Measurements from ENCODE around the gene BCAS3.

- TF ChIP-seq, protein P1, sequence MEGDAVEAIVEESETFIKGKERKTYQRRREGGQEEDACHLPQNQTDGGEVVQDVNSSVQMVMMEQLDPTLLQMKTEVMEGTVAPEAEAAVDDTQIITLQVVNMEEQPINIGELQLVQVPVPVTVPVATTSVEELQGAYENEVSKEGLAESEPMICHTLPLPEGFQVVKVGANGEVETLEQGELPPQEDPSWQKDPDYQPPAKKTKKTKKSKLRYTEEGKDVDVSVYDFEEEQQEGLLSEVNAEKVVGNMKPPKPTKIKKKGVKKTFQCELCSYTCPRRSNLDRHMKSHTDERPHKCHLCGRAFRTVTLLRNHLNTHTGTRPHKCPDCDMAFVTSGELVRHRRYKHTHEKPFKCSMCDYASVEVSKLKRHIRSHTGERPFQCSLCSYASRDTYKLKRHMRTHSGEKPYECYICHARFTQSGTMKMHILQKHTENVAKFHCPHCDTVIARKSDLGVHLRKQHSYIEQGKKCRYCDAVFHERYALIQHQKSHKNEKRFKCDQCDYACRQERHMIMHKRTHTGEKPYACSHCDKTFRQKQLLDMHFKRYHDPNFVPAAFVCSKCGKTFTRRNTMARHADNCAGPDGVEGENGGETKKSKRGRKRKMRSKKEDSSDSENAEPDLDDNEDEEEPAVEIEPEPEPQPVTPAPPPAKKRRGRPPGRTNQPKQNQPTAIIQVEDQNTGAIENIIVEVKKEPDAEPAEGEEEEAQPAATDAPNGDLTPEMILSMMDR (IDR thresholded peaks at IDR 0.05 in 4 of 5, conservative IDR thresholded peaks at IDR 0.05 in 1 of 5), result no peak
- no peak for TF ChIP-seq POLR2A (IDR thresholded peaks at IDR 0.05)
Measured at GRCh38 chr17:61372436-61372835, 694.8 kb downstream of the BCAS3 start.
